ENCODE data around the gene CASP6. TPM values are rescaled to one million over a fixed set of nuclear protein-coding genes. Genes with fewer than 3 reads are reported as not detected.

Gene CASP6
- total RNA-seq, 4 donors from 2014 or later = 10.0 to 18.0 (median 13.7) TPM

GRCh38 chr4:109657854-109658418 lies 45.3 kb downstream of the CASP6 start:
- H3K4me3 ChIP-seq = no peak overlapping the region
- H3K36me3 ChIP-seq = peaks cover 0 to 2% (median 0%) of the 10 kb centered on the region in 3 donors
- no peaks in the 10 kb centered on the region for H3K4me1 ChIP-seq
- H3K27ac ChIP-seq = no peak overlapping the region
- peaks cover 0 to 3% (median 0%) of the 10 kb centered on the region in 4 donors for H3K9me3 ChIP-seq
- H3K27me3 ChIP-seq = no peaks in the 10 kb centered on the region
- no peak for DNase-seq (ENCODE audit: low spot score in 2 of 2)
- WGBS, 2 donors = 93 to 94% methylated on average over 9 of the region's 9 CpGs
- no peak for TF ChIP-seq EP300 (IDR thresholded peaks at IDR 0.05)
- TF ChIP-seq CTCF (IDR thresholded peaks at IDR 0.05) = no peak
- TF ChIP-seq POLR2A (IDR thresholded peaks at IDR 0.05) = no peak

- no peak for TF ChIP-seq CTCF (IDR thresholded peaks at IDR 0.05)
- no peak for TF ChIP-seq POLR2A (IDR thresholded peaks at IDR 0.05)
- TF ChIP-seq EP300 (IDR thresholded peaks at IDR 0.05) = no peak
- Histone ChIP-seq H3K36me3 (peaks cover 0 to 16% (median 0%) of the 10 kb centered on the region in 3 donors), H3K4me1 (no peaks in the 10 kb centered on the region), H3K4me3 (no peak overlapping the region), H3K9me3 (peaks cover 0 to 13% (median 0%) of the 10 kb centered on the region in 4 donors), H3K27ac (no peak overlapping the region), H3K27me3 (no peaks in the 10 kb centered on the region)
- no peak for DNase-seq (ENCODE audit: low spot score in 2 of 2)
- 52 to 76% methylated on average over 6 of the region's 6 CpGs for WGBS, 2 donors
Measured at GRCh38 chr4:109655396-109655795, 47.8 kb downstream of the CASP6 start.

- Histone ChIP-seq H3K4me1 (no peaks in the 10 kb centered on the region), H3K9me3 (peaks cover 0 to 13% (median 0%) of the 10 kb centered on the region in 4 donors), H3K27ac (no peak overlapping the region), H3K4me3 (no peak overlapping the region), H3K36me3 (peaks cover 0 to 16% (median 0%) of the 10 kb centered on the region in 3 donors), H3K27me3 (no peaks in the 10 kb centered on the region)
- WGBS, 2 donors = 93 to 100% methylated on average over 1 of the region's 1 CpG
- DNase-seq (ENCODE audit: low spot score in 2 of 2) = no peak
- TF ChIP-seq POLR2A (IDR thresholded peaks at IDR 0.05) = no peak
Measured at GRCh38 chr4:109649872-109650271, 53.4 kb downstream of the CASP6 start.

GRCh38 chr4:109648997-109649575 lies 54.2 kb downstream of the CASP6 start:
- Histone ChIP-seq H3K27me3 (no peaks in the 10 kb centered on the region), H3K4me1 (no peaks in the 10 kb centered on the region), H3K36me3 (peaks cover 0 to 16% (median 0%) of the 10 kb centered on the region in 3 donors), H3K9me3 (peaks cover 0 to 13% (median 0%) of the 10 kb centered on the region in 4 donors), H3K4me3 (no peak overlapping the region), H3K27ac (no peak overlapping the region)
- 86 to 92% methylated on average over 2 of the region's 2 CpGs for WGBS, 2 donors
- TF ChIP-seq CTCF (IDR thresholded peaks at IDR 0.05) = no peak
- no peak for TF ChIP-seq EP300 (IDR thresholded peaks at IDR 0.05)
- TF ChIP-seq POLR2A (IDR thresholded peaks at IDR 0.05) = no peak
- DNase-seq (ENCODE audit: low spot score in 2 of 2) = no peak

- no peak overlapping the region for H3K4me3 ChIP-seq
- H3K36me3 ChIP-seq = peaks cover 0 to 16% (median 0%) of the 10 kb centered on the region in 3 donors
- no peak for TF ChIP-seq EP300 (IDR thresholded peaks at IDR 0.05)
- TF ChIP-seq CTCF (IDR thresholded peaks at IDR 0.05) = no peak
- TF ChIP-seq POLR2A (IDR thresholded peaks at IDR 0.05) = no peak
- DNase-seq (ENCODE audit: low spot score in 2 of 2) = no peak
- 45 to 68% methylated on average over 5 of the region's 5 CpGs for WGBS, 2 donors
- H3K9me3 ChIP-seq = peaks cover 0 to 13% (median 0%) of the 10 kb centered on the region in 4 donors
- no peaks in the 10 kb centered on the region for H3K27me3 ChIP-seq
- no peak overlapping the region for H3K27ac ChIP-seq
- no peaks in the 10 kb centered on the region for H3K4me1 ChIP-seq
Measured at GRCh38 chr4:109648266-109648996, 54.8 kb downstream of the CASP6 start.
